Smooth muscle cell (in vitro differentiated cells): Measurements from ENCODE around the gene CTAGE8. TPM values are rescaled to one million over a fixed set of nuclear protein-coding genes. Genes with fewer than 3 reads are reported as not detected.
"Not testable (repeated sequence)": the region's sequence is repeated elsewhere in the genome, so short reads cannot be mapped to it uniquely, and the experiment has no call there.

Source experiments
- DNase-seq: peaks from one replicate; lab custom pipeline; 2025; ENCODE audit not compliant: unreplicated experiment; lab: John Stamatoyannopoulos, UW
- H2AFZ ChIP-seq: fragments of 200-600 bp; sonication (generic); 2 replicates; pipeline ENCODE4 v1.6.0; 2016; ENCODE audit warnings: antibody characterized with exemption, low read depth, mild to moderate bottlenecking
- H3F3A ChIP-seq: fragments of 200-600 bp; sonication (generic); 2 replicates; pipeline ENCODE4 v1.6.0; 2017; ENCODE audit warnings: antibody characterized with exemption, low read depth
- H3K27ac ChIP-seq: fragments of 200-600 bp; sonication (generic); 2 replicates; pipeline ENCODE4 v1.5.1; 2016; ENCODE audit warnings: low read depth, mild to moderate bottlenecking
- H3K27me3 ChIP-seq: fragments of 200-600 bp; sonication (generic); 2 replicates; pipeline ENCODE4 v1.6.1; 2016; ENCODE audit warnings: low read depth, mild to moderate bottlenecking
- H3K36me3 ChIP-seq: fragments of 200-600 bp; sonication (generic); 2 replicates; pipeline ENCODE4 v1.5.1; 2016; ENCODE audit warnings: low read depth
- H3K4me1 ChIP-seq: fragments of 200-600 bp; sonication (generic); 2 replicates; pipeline ENCODE4 v1.5.1; 2016; ENCODE audit warnings: low read depth
- H3K4me2 ChIP-seq: fragments of 200-600 bp; sonication (generic); 2 replicates; pipeline ENCODE4 v1.6.0; 2016; ENCODE audit warnings: mild to moderate bottlenecking
- H3K4me3 ChIP-seq: fragments of 200-600 bp; sonication (generic); 2 replicates; pipeline ENCODE4 v1.5.1; 2016; ENCODE audit warnings: mild to moderate bottlenecking
- H3K79me2 ChIP-seq: fragments of 200-600 bp; sonication (generic); 2 replicates; pipeline ENCODE4 v1.6.0; 2016; ENCODE audit warnings: low read depth, mild to moderate bottlenecking
- H3K9ac ChIP-seq: fragments of 200-600 bp; sonication (generic); 2 replicates; pipeline ENCODE4 v1.6.0; 2016; ENCODE audit warnings: low read depth
- H3K9me3 ChIP-seq: fragments of 200-600 bp; sonication (generic); replicated peaks from 2 replicates; pipeline ENCODE4 v1.5.1; 2016; ENCODE audit warnings: low read depth
- H4K20me1 ChIP-seq: fragments of 200-600 bp; sonication (generic); 2 replicates; pipeline ENCODE4 v1.6.0; 2016; ENCODE audit warnings: low read depth
- CTCF ChIP-seq: fragments of 200-600 bp; sonication (generic); IDR thresholded peaks from 2 replicates; pipeline ENCODE4 v1.5.1; 2017; ENCODE audit warnings: borderline replicate concordance, mild to moderate bottlenecking, antibody characterized with exemption; ENCODE audit not compliant: insufficient read depth, poor library complexity, severe bottlenecking
- WGBS: methylation state at CpG from one replicate; pipeline ENCODE4 v1.1.7; 2016; ENCODE audit warnings: low lambda C conversion rate; 5-methylcytosine and 5-hydroxymethylcytosine counted together
- polyA plus RNA-seq: library from polyadenylated mRNA; unstranded; fragments of >200 nt; fragmentation: Nextera tagmentation; extraction: Ambion mirVana; gene quantifications from 2 replicates; pipeline ENCODE4 v1.2.1, GENCODE V29; 2016
- total RNA-seq: library from RNA; depleted of rRNA; stranded (reverse); fragments of >200 nt; gene quantifications from 2 replicates; pipeline ENCODE4 v1.2.3, GENCODE V29; 2014

The CTAGE8 gene
- total and polyA plus RNA-seq, 2 experiments from 2014 or later, result 0.65 to 1.3 TPM

GRCh38 chr7:144226866-144227265 lies 42.2 kb downstream of the CTAGE8 start:
- not testable (repeated sequence) for H4K20me1 ChIP-seq, H3K4me2 ChIP-seq, H3K27me3 ChIP-seq, H3K27ac ChIP-seq, H3K4me3 ChIP-seq, H2AFZ ChIP-seq, H3K79me2 ChIP-seq, H3K9ac ChIP-seq, DNase-seq, H3F3A ChIP-seq, H3K4me1 ChIP-seq, H3K9me3 ChIP-seq, H3K36me3 ChIP-seq
- WGBS, result 92% methylated on average over 3 of the region's 4 CpGs

- H2AFZ ChIP-seq, H3K27me3 ChIP-seq, H3K9ac ChIP-seq, H3K27ac ChIP-seq, H3K36me3 ChIP-seq, H3K4me2 ChIP-seq, DNase-seq, H3K9me3 ChIP-seq, H3F3A ChIP-seq, H4K20me1 ChIP-seq, H3K79me2 ChIP-seq, H3K4me3 ChIP-seq, H3K4me1 ChIP-seq: not testable (repeated sequence)
Observed at GRCh38 chr7:144223675-144224074, 45.4 kb downstream of the CTAGE8 start.

- not testable (repeated sequence) for H3K27me3 ChIP-seq, H3K4me3 ChIP-seq, H3K9me3 ChIP-seq, H3F3A ChIP-seq, H4K20me1 ChIP-seq, H3K4me2 ChIP-seq, H3K27ac ChIP-seq, H3K9ac ChIP-seq, H3K4me1 ChIP-seq, DNase-seq, H2AFZ ChIP-seq, H3K79me2 ChIP-seq, H3K36me3 ChIP-seq
Observed at GRCh38 chr7:144220531-144220930, 48.6 kb downstream of the CTAGE8 start.

GRCh38 chr7:144219149-144219548 lies 49.9 kb downstream of the CTAGE8 start:
- H3K27ac ChIP-seq, H3K4me3 ChIP-seq, H3K27me3 ChIP-seq, H4K20me1 ChIP-seq, H3K4me1 ChIP-seq, H3K9ac ChIP-seq, H3K36me3 ChIP-seq, H2AFZ ChIP-seq, DNase-seq, H3K9me3 ChIP-seq, H3F3A ChIP-seq, H3K4me2 ChIP-seq, H3K79me2 ChIP-seq: not testable (repeated sequence)
- 90% methylated on average over 1 of the region's 4 CpGs for WGBS
- peak; percentile 4 for TF ChIP-seq CTCF

- not testable (repeated sequence) for H3K9ac ChIP-seq, H3K79me2 ChIP-seq, H2AFZ ChIP-seq, H3K36me3 ChIP-seq, DNase-seq, H3K27me3 ChIP-seq, H3K4me3 ChIP-seq, H3F3A ChIP-seq, H3K4me1 ChIP-seq, H3K9me3 ChIP-seq, H3K4me2 ChIP-seq, H4K20me1 ChIP-seq, H3K27ac ChIP-seq
- 100% methylated on average over 1 of the region's 1 CpG for WGBS
Observed at GRCh38 chr7:144218581-144218980, 50.5 kb downstream of the CTAGE8 start.

GRCh38 chr7:144217200-144217599 lies 51.9 kb downstream of the CTAGE8 start:
- not testable (repeated sequence) for H3K27ac ChIP-seq, H2AFZ ChIP-seq, H3K4me1 ChIP-seq, H3K79me2 ChIP-seq, H3K27me3 ChIP-seq, H3K9ac ChIP-seq, H3K4me2 ChIP-seq, H3K4me3 ChIP-seq, H4K20me1 ChIP-seq, DNase-seq, H3K36me3 ChIP-seq, H3F3A ChIP-seq, H3K9me3 ChIP-seq

Other genes with a start within 250 kb of the CTAGE8 start
- gene OR2A5, start 220.3 kb downstream of the CTAGE8 start, total RNA-seq, result not detected in 2 replicates
- not detected in 2 replicates for gene OR2A5, start 220.3 kb downstream of the CTAGE8 start, polyA plus RNA-seq
- gene OR2A25, start 199.5 kb downstream of the CTAGE8 start, total RNA-seq, result not detected in 2 replicates
- not detected in 2 replicates for gene OR2A25, start 199.5 kb downstream of the CTAGE8 start, polyA plus RNA-seq
- gene OR2A12, start 183.0 kb downstream of the CTAGE8 start, total RNA-seq, result not detected in 2 replicates
- gene OR2A12, start 183.0 kb downstream of the CTAGE8 start, polyA plus RNA-seq, result not detected in 2 replicates
- not detected in 2 replicates for gene OR2A2, start 159.7 kb downstream of the CTAGE8 start, total RNA-seq
- gene OR2A2, start 159.7 kb downstream of the CTAGE8 start, polyA plus RNA-seq, result not detected in 2 replicates
- gene OR2A14, start 146.1 kb downstream of the CTAGE8 start, total RNA-seq, result not detected in 2 replicates
- not detected in 2 replicates for gene OR2A14, start 146.1 kb downstream of the CTAGE8 start, polyA plus RNA-seq
- 1.2 and 1.8 TPM in 2 replicates for gene CTAGE4, start 85.8 kb downstream of the CTAGE8 start, total RNA-seq
- gene CTAGE4, start 85.8 kb downstream of the CTAGE8 start, polyA plus RNA-seq, result 0.61 and 1.4 TPM in 2 replicates
- 4.7 and 6.7 TPM in 2 replicates for gene ARHGEF35, start 73.5 kb downstream of the CTAGE8 start, total RNA-seq
- gene ARHGEF35, start 73.5 kb downstream of the CTAGE8 start, polyA plus RNA-seq, result 4.2 and 7.5 TPM in 2 replicates
- 0.40 TPM in 1 of 2 replicates, not detected in the other for gene OR2A42, start 29.7 kb downstream of the CTAGE8 start, total RNA-seq
- gene OR2A42, start 29.7 kb downstream of the CTAGE8 start, polyA plus RNA-seq, result 0.11 TPM in 1 of 2 replicates, not detected in the other
- 0.22 and 2.2 TPM in 2 replicates for gene OR2A7, start 4.5 kb downstream of the CTAGE8 start, total RNA-seq
- gene OR2A7, start 4.5 kb downstream of the CTAGE8 start, polyA plus RNA-seq, result 0.30 and 0.67 TPM in 2 replicates
- gene OR2A1, start 43.1 kb upstream of the CTAGE8 start, total RNA-seq, result not detected in 2 replicates
- gene OR2A1, start 43.1 kb upstream of the CTAGE8 start, polyA plus RNA-seq, result 0.07 TPM in 1 of 2 replicates, not detected in the other
- 7.4 and 12.1 TPM in 2 replicates for gene ARHGEF5, start 86.1 kb upstream of the CTAGE8 start, total RNA-seq
- gene ARHGEF5, start 86.1 kb upstream of the CTAGE8 start, polyA plus RNA-seq, result 3.7 and 10.4 TPM in 2 replicates
- not detected in 2 replicates for gene NOBOX, start 134.4 kb upstream of the CTAGE8 start, total RNA-seq
- gene NOBOX, start 134.4 kb upstream of the CTAGE8 start, polyA plus RNA-seq, result not detected in 2 replicates